Hepatocyte (in vitro differentiated cells): ENCODE results near the gene NOL12.
"Not testable (repeated sequence)": the region's sequence is repeated elsewhere in the genome, so short reads cannot be mapped to it uniquely, and the experiment has no call there.

ENCODE experiments used
- EZH2 ChIP-seq: fragments of 200-600 bp; sonication (generic); IDR thresholded peaks from 2 replicates; pipeline ENCODE4 v1.6.1; 2016; ENCODE audit warnings: antibody characterized with exemption, mild to moderate bottlenecking, borderline replicate concordance
- TF ChIP-seq, protein P1 (sequence below): fragments of 200-600 bp; sonication (generic); IDR thresholded peaks from 2 replicates; pipeline ENCODE4 v1.5.1; 2016; ENCODE audit warnings: antibody characterized with exemption, mild to moderate bottlenecking; ENCODE audit not compliant: poor library complexity

DNA sequence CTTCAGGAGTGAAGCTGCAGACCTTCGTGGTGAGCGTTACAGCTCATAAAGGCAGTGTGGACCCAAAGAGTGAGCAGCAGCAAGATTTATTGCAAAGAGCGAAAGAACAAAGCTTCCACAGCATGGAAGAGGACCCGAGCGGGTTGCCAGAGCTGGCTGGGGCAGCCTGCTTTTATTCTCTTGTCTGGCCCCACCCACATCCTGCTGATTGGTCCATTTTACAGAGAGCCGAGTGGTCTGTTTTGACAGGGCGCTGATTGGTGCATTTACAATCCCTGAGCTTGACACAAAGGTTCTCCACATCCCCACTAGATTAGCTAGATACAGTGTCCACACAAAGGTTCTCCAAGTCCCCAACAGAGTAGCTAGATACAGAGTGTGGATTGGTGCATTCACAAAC is 31.1 kb downstream of the NOL12 start:
- TF ChIP-seq, protein P1, sequence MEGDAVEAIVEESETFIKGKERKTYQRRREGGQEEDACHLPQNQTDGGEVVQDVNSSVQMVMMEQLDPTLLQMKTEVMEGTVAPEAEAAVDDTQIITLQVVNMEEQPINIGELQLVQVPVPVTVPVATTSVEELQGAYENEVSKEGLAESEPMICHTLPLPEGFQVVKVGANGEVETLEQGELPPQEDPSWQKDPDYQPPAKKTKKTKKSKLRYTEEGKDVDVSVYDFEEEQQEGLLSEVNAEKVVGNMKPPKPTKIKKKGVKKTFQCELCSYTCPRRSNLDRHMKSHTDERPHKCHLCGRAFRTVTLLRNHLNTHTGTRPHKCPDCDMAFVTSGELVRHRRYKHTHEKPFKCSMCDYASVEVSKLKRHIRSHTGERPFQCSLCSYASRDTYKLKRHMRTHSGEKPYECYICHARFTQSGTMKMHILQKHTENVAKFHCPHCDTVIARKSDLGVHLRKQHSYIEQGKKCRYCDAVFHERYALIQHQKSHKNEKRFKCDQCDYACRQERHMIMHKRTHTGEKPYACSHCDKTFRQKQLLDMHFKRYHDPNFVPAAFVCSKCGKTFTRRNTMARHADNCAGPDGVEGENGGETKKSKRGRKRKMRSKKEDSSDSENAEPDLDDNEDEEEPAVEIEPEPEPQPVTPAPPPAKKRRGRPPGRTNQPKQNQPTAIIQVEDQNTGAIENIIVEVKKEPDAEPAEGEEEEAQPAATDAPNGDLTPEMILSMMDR, result not testable (repeated sequence)
- TF ChIP-seq EZH2, result not testable (repeated sequence)
